GM12878 (cell line): Measurements from ENCODE around the gene MYO1E. TPM values are rescaled to one million over a fixed set of nuclear protein-coding genes. Genes with fewer than 3 reads are reported as not detected.

ENCODE experiments used
- BCL11A ChIP-seq: IDR thresholded peaks from 2 replicates; pipeline ENCODE4 v1.6.1; 2011; ENCODE audit warnings: low read depth, low read length
- ELK1 ChIP-seq: IDR thresholded peaks from 2 replicates; pipeline ENCODE4 v1.6.1; 2012; ENCODE audit warnings: low read depth, low read length, improper control_type of control experiment
- KDM1A ChIP-seq: fragments of 200-600 bp; sonication (generic); IDR thresholded peaks from 2 replicates; pipeline ENCODE4 v1.6.1; 2016; ENCODE audit warnings: borderline replicate concordance
- LARP7 ChIP-seq: fragments of 450-650 bp; IDR thresholded peaks from 2 replicates; pipeline ENCODE4 v1.6.1; 2017; ENCODE audit warnings: mild to moderate bottlenecking
- MYB ChIP-seq: fragments of 150-350 bp; IDR thresholded peaks from 2 replicates; pipeline ENCODE4 v1.6.1; 2014; ENCODE audit warnings: mild to moderate bottlenecking, low read depth, low read length, borderline replicate concordance
- NFIC ChIP-seq: IDR thresholded peaks from 2 replicates; pipeline ENCODE4 v1.6.1; 2012; ENCODE audit warnings: low read depth, mild to moderate bottlenecking, inconsistent platforms, low read length, moderate library complexity
- RAD21 ChIP-seq: IDR thresholded peaks from 2 replicates; pipeline ENCODE4 v1.6.1; 2011; ENCODE audit warnings: mild to moderate bottlenecking, low read depth, low read length, moderate library complexity; ENCODE audit not compliant: insufficient read depth
- RELB ChIP-seq: fragments of 450-650 bp; IDR thresholded peaks from 2 replicates; pipeline ENCODE4 v1.6.1; 2017; ENCODE audit warnings: low read depth, mild to moderate bottlenecking, moderate library complexity
- SIN3A ChIP-seq: IDR thresholded peaks from 2 replicates; pipeline ENCODE4 v1.6.1; 2012; ENCODE audit warnings: low read depth, low read length, improper control_type of control experiment
- TBL1XR1 ChIP-seq: IDR thresholded peaks from 2 replicates; pipeline ENCODE4 v1.6.1; 2012; ENCODE audit warnings: low read depth, low read length, improper control_type of control experiment
- ZBTB11 ChIP-seq: fragments of 450-650 bp; formaldehyde crosslinking; IDR thresholded peaks from 2 replicates; pipeline ENCODE4 v1.5.0; 2022; ENCODE audit warnings: mild to moderate bottlenecking, missing genetic modification characterization
- ZBTB4 ChIP-seq: fragments of 450-650 bp; formaldehyde crosslinking; IDR thresholded peaks from 2 replicates; pipeline ENCODE4 v1.4.0; 2022; ENCODE audit warnings: mild to moderate bottlenecking, moderate library complexity
- ZNF217 ChIP-seq: fragments of 450-650 bp; IDR thresholded peaks from 2 replicates; pipeline ENCODE4 v1.6.1; 2017; ENCODE audit warnings: antibody characterized with exemption, mild to moderate bottlenecking
- ZNF592 ChIP-seq: fragments of 450-650 bp; IDR thresholded peaks from 2 replicates; pipeline ENCODE4 v1.6.1; 2017; ENCODE audit warnings: mild to moderate bottlenecking, moderate library complexity
- polyA plus RNA-seq, 11 experiments: library from polyadenylated mRNA; depleted of rRNA in 4 of 11; unstranded in 6 of 11; stranded (reverse) in 5 of 11; fragments of >200 nt; fragmentation: Nextera tagmentation in 4 of 11; fragmentation: Illumina TruSeq in 1 of 11; extraction: Ambion mirVana in 4 of 11; extraction: Trizol in 1 of 11; gene quantifications; 1 replicate in 1 of 11; 2 replicates in 10 of 11; pipeline versions ENCODE4 v1.2.1 to v1.2.3, GENCODE V29; 2011 to 2016; ENCODE audit warnings: inconsistent platforms in 2 of 11, missing spikeins in 2 of 11, low read depth in 1 of 11
- total RNA-seq, 4 experiments: library from RNA; depleted of rRNA in 3 of 4; stranded (reverse); fragments of >200 nt in 3 of 4; fragmentation: Illumina TruSeq in 1 of 4; extraction: Trizol in 1 of 4; gene quantifications; 2 replicates each; pipeline versions ENCODE4 v1.2.1 to v1.2.3, GENCODE V29; 2013 to 2021

The MYO1E gene
- total and polyA plus RNA-seq, 10 of the 15 experiments (the other 5 are each of a cell fraction or from before 2014, with no cell fraction given) = 10.3 to 266 (median 64.9) TPM

- no peak for TF ChIP-seq ZBTB11 (CRISPR knock-in tag)
- TF ChIP-seq NFIC = no peak
- TF ChIP-seq ZNF592 = no peak
- no peak for TF ChIP-seq ELK1
- TF ChIP-seq SIN3A = no peak
- TF ChIP-seq RAD21 = no peak
- TF ChIP-seq RELB = peak; percentile 68
- TF ChIP-seq ZBTB4 (CRISPR knock-in tag) = no peak
- TF ChIP-seq KDM1A = no peak
- TF ChIP-seq ZNF217 = peak; percentile 18; the same call in 1 of the 2 replicates
- no peak for TF ChIP-seq LARP7
- TF ChIP-seq BCL11A = no peak
- no peak for TF ChIP-seq MYB
- no peak for TF ChIP-seq TBL1XR1
Observed at GRCh38 chr15:59372352-59373211, at the start of gene MYO1E (continued).
